Endothelial cell of umbilical vein (primary cell): ENCODE results near the gene WAPL. TPM values are rescaled to one million over a fixed set of nuclear protein-coding genes. Genes with fewer than 3 reads are reported as not detected.

Experiments
- BruUV-seq: library from RNA; stranded (reverse); fragments of 400-500 nt; replicated peaks from 2 replicates; lab custom pipeline; 2021; lab: Mats Ljungman, UMichigan
- CTCF ChIA-PET: fragments of 300-600, 350-600 bp; sonication (Branson Sonifier 250); formaldehyde crosslinking; loops from one replicate; lab custom pipeline; 2021; ENCODE audit warnings: antibody characterized with exemption, inconsistent platforms; lab: Charles Lee
- POLR2A ChIA-PET: fragments of 300-600, 350-600 bp; sonication (Branson Sonifier 250); formaldehyde crosslinking; loops from one replicate; lab custom pipeline; 2021; ENCODE audit warnings: antibody characterized with exemption, inconsistent platforms; lab: Charles Lee
- DNase-seq: peaks from one replicate; pipeline ENCODE4 v3.0.0-alpha.2; 2011; ENCODE audit warnings: low read depth, low spot score
- FAIRE-seq: peaks from 2 replicates; lab custom pipeline; 2011; peaks lifted over from hg19 to GRCh38; lab: Jason Lieb, UNC
- H2AFZ ChIP-seq: 2 replicates; pipeline ENCODE4 v1.6.0; 2012; ENCODE audit warnings: low read depth, low read length, control low read depth, inconsistent platforms
- H3K27ac ChIP-seq: 2 replicates; pipeline ENCODE4 v1.5.1; 2011; ENCODE audit warnings: low read depth, mild to moderate bottlenecking, control low read depth, low read length, moderate library complexity; ENCODE audit not compliant: insufficient read depth
- H3K27me3 ChIP-seq, 2 experiments: 2 replicates each; pipeline versions ENCODE4 v1.6.0 to v1.6.1; 2011; ENCODE audit warnings: low read length in 2 of 2, mixed read lengths in 1 of 2; ENCODE audit not compliant: control insufficient read depth in 2 of 2, insufficient read depth in 2 of 2
- H3K36me3 ChIP-seq, 2 experiments: 2 replicates in 1 of 2; 3 replicates in 1 of 2; pipeline ENCODE4 v1.5.1; 2011; ENCODE audit warnings: low read length in 2 of 2, mild to moderate bottlenecking in 1 of 2, moderate library complexity in 1 of 2; ENCODE audit not compliant: control insufficient read depth in 2 of 2, insufficient read depth in 2 of 2; ENCODE audit errors: extremely low read depth in 1 of 2
- H3K4me1 ChIP-seq: 3 replicates; pipeline ENCODE4 v1.5.1; 2011; ENCODE audit warnings: mild to moderate bottlenecking, low read length; ENCODE audit not compliant: control insufficient read depth, insufficient read depth; ENCODE audit errors: extremely low read depth
- H3K4me2 ChIP-seq: 2 replicates; pipeline ENCODE4 v1.6.1; 2011; ENCODE audit warnings: low read length, control low read depth, mixed read lengths; ENCODE audit not compliant: insufficient read depth
- H3K4me3 ChIP-seq, 3 experiments: fragments of 200-600 bp in 1 of 3; sonication (generic), shearing (Covaris generic) in 1 of 3; replicated peaks in 1 of 3; 2 replicates each; pipeline ENCODE4 v1.5.1; 2011 to 2016; ENCODE audit warnings: control low read depth in 3 of 3, low read length in 3 of 3, mild to moderate bottlenecking in 2 of 3, inconsistent platforms in 1 of 3, low read depth in 1 of 3, moderate library complexity in 1 of 3; ENCODE audit not compliant: insufficient read depth in 1 of 3
- H3K79me2 ChIP-seq: 2 replicates; pipeline ENCODE4 v1.6.0; 2012; ENCODE audit warnings: low read length, inconsistent platforms; ENCODE audit not compliant: control insufficient read depth, insufficient read depth
- H3K9ac ChIP-seq: replicated peaks from 2 replicates; pipeline ENCODE3; 2011; ENCODE audit warnings: low read length, control low read depth; ENCODE audit not compliant: insufficient read depth; ENCODE audit errors: extremely low read depth
- H3K9me1 ChIP-seq: replicated peaks from 3 replicates; pipeline ENCODE4 v1.6.0; 2011; ENCODE audit warnings: mild to moderate bottlenecking, low read length; ENCODE audit not compliant: control insufficient read depth, insufficient read depth; ENCODE audit errors: extremely low read depth
- H3K9me3 ChIP-seq: replicated peaks from 2 replicates; pipeline ENCODE4 v1.5.1; 2012; ENCODE audit warnings: low read length, inconsistent platforms; ENCODE audit not compliant: control insufficient read depth, insufficient read depth
- H4K20me1 ChIP-seq: replicated peaks from 2 replicates; pipeline ENCODE3; 2011; ENCODE audit warnings: mild to moderate bottlenecking, low read length; ENCODE audit not compliant: control insufficient read depth, insufficient read depth; ENCODE audit errors: extremely low read depth
- EZH2 ChIP-seq: IDR thresholded peaks from 2 replicates; pipeline ENCODE4 v1.6.1; 2012; ENCODE audit warnings: borderline replicate concordance, low read depth, mild to moderate bottlenecking, moderate library complexity, low read length, inconsistent platforms; ENCODE audit not compliant: severe bottlenecking
- FOS ChIP-seq: IDR thresholded peaks from 2 replicates; pipeline ENCODE4 v1.6.1; 2011; ENCODE audit warnings: mild to moderate bottlenecking, low read length, moderate library complexity, borderline replicate concordance; ENCODE audit not compliant: insufficient read depth
- GATA2 ChIP-seq: IDR thresholded peaks from 2 replicates; pipeline ENCODE4 v1.7.0; 2011; ENCODE audit warnings: low read depth, mild to moderate bottlenecking, moderate library complexity, mixed read lengths, low read length; ENCODE audit not compliant: insufficient read length, insufficient read depth
- POLR2A ChIP-seq: IDR thresholded peaks from 2 replicates; pipeline ENCODE4 v1.6.1; 2012; ENCODE audit warnings: low read depth, mild to moderate bottlenecking, control low read depth, low read length
- POLR2AphosphoS5 ChIP-seq: IDR thresholded peaks from 2 replicates; pipeline ENCODE4 v1.6.1; 2012; ENCODE audit warnings: low read depth, mild to moderate bottlenecking, control low read depth, low read length, moderate library complexity; ENCODE audit not compliant: insufficient read depth
- dilution Hi-C: fragments of 300-500 bp; cut with MboI; formaldehyde crosslinking; loops from one replicate; pipeline ENCODE4 v1.15.0; 2019; ENCODE audit warnings: low sequenced_read_pairs; ENCODE audit not compliant: extremely low pct_ligation_motif_present
- intact Hi-C: fragments of 100-400 bp; cut with micrococcal nuclease; formaldehyde crosslinking; loops from one replicate; pipeline ENCODE4 v1.10.0; 2022
- polyA plus RNA-seq, 4 experiments: library from polyadenylated mRNA; depleted of rRNA in 3 of 4; stranded (reverse) in 3 of 4; unstranded in 1 of 4; fragments of >200 nt; gene quantifications; 2 replicates each; pipeline versions ENCODE4 v1.2.1 to v1.2.3, GENCODE V29; 2011 to 2012; ENCODE audit warnings: missing spikeins in 1 of 4
- total RNA-seq: library from RNA; stranded (reverse); gene quantifications from 2 replicates; pipeline ENCODE4 v1.2.3, GENCODE V29; 2021
- TF ChIP-seq, protein P1 (sequence below), 2 donors: IDR thresholded peaks; 1 replicate in 1 of 2; 2 replicates in 1 of 2; pipeline ENCODE4 v1.5.1; 2011; ENCODE audit warnings: low read length in 2 of 2, mild to moderate bottlenecking in 2 of 2, moderate library complexity in 2 of 2, control low read depth in 1 of 2, inconsistent platforms in 1 of 2, low read depth in 1 of 2; ENCODE audit not compliant: insufficient read depth in 1 of 2; ENCODE audit errors: extremely low read depth in 1 of 2
- TF ChIP-seq, protein P2 (sequence below): IDR thresholded peaks from 2 replicates; pipeline ENCODE4 v1.6.1; 2011; ENCODE audit not compliant: insufficient read depth, insufficient read length

The WAPL gene
- total and polyA plus RNA-seq, 2 donors (not counting 3 experiments of a cell fraction or from before 2014, with no cell fraction given), result 9.2 to 35.1 TPM

DNA sequence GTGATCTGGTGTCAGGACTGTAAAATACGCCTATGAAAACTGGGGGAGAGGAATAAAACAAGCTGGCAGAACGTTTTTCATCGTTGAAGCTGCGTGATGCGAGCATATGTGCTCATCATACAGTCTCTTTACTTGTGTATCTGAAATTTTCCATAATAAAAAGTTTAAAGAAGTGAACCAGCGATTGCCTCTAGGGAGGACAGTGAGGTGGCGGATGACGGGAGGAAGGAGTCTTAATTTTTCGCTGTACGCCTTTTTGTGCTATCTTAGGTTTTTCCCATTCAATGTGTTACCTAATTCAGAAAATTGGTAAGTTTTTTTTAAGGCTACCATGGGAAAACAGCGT lies 891 bp upstream of the WAPL start:
- intact Hi-C loops, result loop anchor here (10.0 kb wide), 1 partner anchor 878 kb away; no protein-coding TSS in a partner anchor

More for the DNA sequence above, 891 bp upstream of the WAPL start:
- DNase-seq (no peak), FAIRE-seq (no peak)
- peaks cover 2% of the 10 kb centered on the region in 2 experiments for H3K36me3 ChIP-seq
- ChIA-PET CTCF (interaction anchor here (1.0 to 2.1 kb wide), 2 partner anchors 63 to 122 kb away, joined by 3 to 6 read pairs; no protein-coding TSS in a partner anchor), POLR2A (interaction anchor here (1.2 kb wide), 1 partner anchor 111 kb away, joined by 6 read pairs; no protein-coding TSS in a partner anchor)
- H3K27ac ChIP-seq, result no peak overlapping the region
- H3K4me1 ChIP-seq, result peaks cover 19% of the 10 kb centered on the region
- peaks cover 48% of the 10 kb centered on the region for H3K79me2 ChIP-seq
- H3K9ac ChIP-seq, result peak overlapping the region; percentile 92
- no peak for TF ChIP-seq GATA2
- TF ChIP-seq, protein P1, sequence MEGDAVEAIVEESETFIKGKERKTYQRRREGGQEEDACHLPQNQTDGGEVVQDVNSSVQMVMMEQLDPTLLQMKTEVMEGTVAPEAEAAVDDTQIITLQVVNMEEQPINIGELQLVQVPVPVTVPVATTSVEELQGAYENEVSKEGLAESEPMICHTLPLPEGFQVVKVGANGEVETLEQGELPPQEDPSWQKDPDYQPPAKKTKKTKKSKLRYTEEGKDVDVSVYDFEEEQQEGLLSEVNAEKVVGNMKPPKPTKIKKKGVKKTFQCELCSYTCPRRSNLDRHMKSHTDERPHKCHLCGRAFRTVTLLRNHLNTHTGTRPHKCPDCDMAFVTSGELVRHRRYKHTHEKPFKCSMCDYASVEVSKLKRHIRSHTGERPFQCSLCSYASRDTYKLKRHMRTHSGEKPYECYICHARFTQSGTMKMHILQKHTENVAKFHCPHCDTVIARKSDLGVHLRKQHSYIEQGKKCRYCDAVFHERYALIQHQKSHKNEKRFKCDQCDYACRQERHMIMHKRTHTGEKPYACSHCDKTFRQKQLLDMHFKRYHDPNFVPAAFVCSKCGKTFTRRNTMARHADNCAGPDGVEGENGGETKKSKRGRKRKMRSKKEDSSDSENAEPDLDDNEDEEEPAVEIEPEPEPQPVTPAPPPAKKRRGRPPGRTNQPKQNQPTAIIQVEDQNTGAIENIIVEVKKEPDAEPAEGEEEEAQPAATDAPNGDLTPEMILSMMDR (IDR thresholded peaks at IDR 0.05; ENCODE audit: extremely low read depth in 1 of 2, insufficient read depth in 1 of 2, low read depth in 1 of 2, low read length in 2 of 2), result no peak
- no peak for TF ChIP-seq FOS
- TF ChIP-seq POLR2A, result no peak
- TF ChIP-seq, protein P2, sequence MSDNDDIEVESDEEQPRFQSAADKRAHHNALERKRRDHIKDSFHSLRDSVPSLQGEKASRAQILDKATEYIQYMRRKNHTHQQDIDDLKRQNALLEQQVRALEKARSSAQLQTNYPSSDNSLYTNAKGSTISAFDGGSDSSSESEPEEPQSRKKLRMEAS, result no peak
- TF ChIP-seq EZH2, result no peak
- TF ChIP-seq POLR2AphosphoS5, result no peak
- H2AFZ ChIP-seq, result peak overlapping the region; percentile 76
- H4K20me1 ChIP-seq, result peaks cover 15% of the 10 kb centered on the region
- peak overlapping the region; percentile 74 for H3K4me2 ChIP-seq
- no peaks in the 10 kb centered on the region for H3K9me1 ChIP-seq
- dilution Hi-C loops, result no loop called here
- H3K27me3 ChIP-seq, result no peaks in the 10 kb centered on the region
- H3K4me3 ChIP-seq, result peak overlapping the region; percentile 64 to 99 (median 99)
- H3K9me3 ChIP-seq, result no peaks in the 10 kb centered on the region
- no TSS peak for BruUV-seq
